Measurements from ENCODE around the gene CCDC120.
A peak's percentile ranks its signal among the peaks of the same experiment; 100 is the strongest.

CCDC120 gene

GRCh38 chrX:49077941-49078340, 19.1 kb downstream of the CCDC120 start:
- Histone ChIP-seq H3K27ac (no peak overlapping the region), H3K4me3 (no peak overlapping the region)
- DNase-seq (ENCODE audit: low spot score) = no peak
- TF ChIP-seq CTCF (IDR thresholded peaks at IDR 0.05) = no peak

- peak within 1 kb of the TSS; percentile 73 for H3K4me3 ChIP-seq
- TF ChIP-seq CTCF (IDR thresholded peaks at IDR 0.05) = no peak
- peak within 1 kb of the TSS; percentile 54 to 90 for H3K27ac ChIP-seq
- DNase-seq (ENCODE audit: low spot score) = peak; percentile 84
Observed at GRCh38 chrX:49079489-49080428, 21.0 kb downstream of the CCDC120 start, which contains the start of gene WDR45. WDR45 (minus strand) TSS chrX:49079887; CDS start chrX:49078095, 1,792 bp downstream.

- no peak overlapping the region for H3K4me3 ChIP-seq
- no peak overlapping the region for H3K27ac ChIP-seq
- no peak for TF ChIP-seq CTCF (IDR thresholded peaks at IDR 0.05)
- DNase-seq (ENCODE audit: low spot score) = no peak
Observed at GRCh38 chrX:49082271-49082871, 23.6 kb downstream of the CCDC120 start.

- TF ChIP-seq CTCF (IDR thresholded peaks at IDR 0.05) = no peak
- Histone ChIP-seq H3K27ac (no peak overlapping the region), H3K4me3 (no peak overlapping the region)
- no peak for DNase-seq (ENCODE audit: low spot score)
Observed at GRCh38 chrX:49089553-49089952, 30.8 kb downstream of the CCDC120 start.

- Histone ChIP-seq H3K4me3 (no peak overlapping the region), H3K27ac (no peak overlapping the region)
- no peak for TF ChIP-seq CTCF (IDR thresholded peaks at IDR 0.05)
- DNase-seq (ENCODE audit: low spot score) = no peak
Observed at GRCh38 chrX:49096419-49096818, 37.6 kb downstream of the CCDC120 start.

GRCh38 chrX:49100704-49101628, 42.2 kb downstream of the CCDC120 start:
- DNase-seq (ENCODE audit: low spot score) = peak; percentile 95
- Histone ChIP-seq H3K4me3 (peak overlapping the region; percentile 72), H3K27ac (peak overlapping the region in 1 of 2 donors; percentile 87)
- no peak for TF ChIP-seq CTCF (IDR thresholded peaks at IDR 0.05)
